Heart left ventricle (tissue), 16 donors: Measurements from ENCODE around the gene IRAG1. TPM values are rescaled to one million over a fixed set of nuclear protein-coding genes. Genes with fewer than 3 reads are reported as not detected.

ENCODE experiments used
- ATAC-seq, 4 donors: fragments of 200-7000 bp; cut with Tn5 transposase; one replicate each; pipeline ENCODE4 v1.9.1; 2020 to 2022; ENCODE audit warnings: moderate library complexity in 4 of 4, mild to moderate bottlenecking in 3 of 4, moderate number of reproducible peaks in 1 of 4
- DNase-seq, 5 donors: peaks; one replicate each; pipeline ENCODE4 v3.0.0-alpha.2; 2020
- H3K27ac ChIP-seq, 12 donors: fragments of 200-600 bp; sonication (generic) in 4 of 12; one replicate each; pipeline versions ENCODE4 v1.5.0 to v1.8.0; 2016 to 2022; ENCODE audit warnings: mild to moderate bottlenecking in 2 of 12
- H3K27me3 ChIP-seq, 9 donors: fragments of 200-600 bp; sonication (generic) in 2 of 9; one replicate each; pipeline versions ENCODE4 v1.5.1 to v1.8.0; 2016 to 2022; ENCODE audit warnings: mild to moderate bottlenecking in 3 of 9
- H3K36me3 ChIP-seq, 9 donors: fragments of 200-600 bp; sonication (generic) in 2 of 9; one replicate each; pipeline versions ENCODE4 v1.5.0 to v1.8.0; 2018 to 2022; ENCODE audit warnings: mild to moderate bottlenecking in 2 of 9
- H3K4me1 ChIP-seq, 12 donors: fragments of 200-600 bp; sonication (generic) in 4 of 12; one replicate each; pipeline versions ENCODE4 v1.5.0 to v1.8.0; 2016 to 2022; ENCODE audit warnings: mild to moderate bottlenecking in 3 of 12
- H3K4me3 ChIP-seq, 12 donors: fragments of 200-600 bp; sonication (generic) in 4 of 12; one replicate each; pipeline versions ENCODE4 v1.5.0 to v1.8.0; 2017 to 2022; ENCODE audit warnings: mild to moderate bottlenecking in 9 of 12, moderate library complexity in 4 of 12
- H3K9me3 ChIP-seq, 12 donors: fragments of 200-600 bp; sonication (generic) in 4 of 12; one replicate each; pipeline versions ENCODE4 v1.5.0 to v1.8.0; 2016 to 2022; ENCODE audit warnings: mild to moderate bottlenecking in 1 of 12
- CTCF ChIP-seq, 12 donors: fragments of 200-600 bp; sonication (generic) in 4 of 12; IDR thresholded peaks; one replicate each; pipeline versions ENCODE4 v1.5.0 to v1.8.0; 2018 to 2022; ENCODE audit warnings: antibody characterized with exemption in 12 of 12, mild to moderate bottlenecking in 5 of 12
- POLR2A ChIP-seq, 2 donors: fragments of 450-650 bp; IDR thresholded peaks; one replicate each; pipeline ENCODE4 v1.6.1; 2017; ENCODE audit warnings: antibody characterized with exemption in 2 of 2, mild to moderate bottlenecking in 2 of 2, moderate library complexity in 2 of 2
- WGBS, 4 donors: extraction: QIAGEN DNeasy Blood & Tissue Kit in 2 of 4; methylation state at CpG; one replicate each; pipeline versions ENCODE4 v1.1.5 to v1.1.7; 2013 to 2018; 5-methylcytosine and 5-hydroxymethylcytosine counted together
- intact Hi-C, 10 donors: fragments of 100-400 bp; cut with DNase I; formaldehyde crosslinking; loops; one replicate each; pipeline versions ENCODE4 v1.11.1 to v1.14.2; 2022
- polyA plus RNA-seq, 2 donors: library from polyadenylated mRNA; stranded (reverse); fragments of 200-250 nt; gene quantifications; one replicate each; pipeline ENCODE4 v1.2.3, GENCODE V29; 2013
- total RNA-seq, 9 donors: library from RNA; depleted of rRNA in 2 of 9; stranded (reverse); fragments of >200 nt in 2 of 9; fragmentation: NEBNext Ultra II Directional in 3 of 9; extraction: Animal tissue kit (Norgen Biotek cat#: 25700) in 3 of 9; gene quantifications; one replicate each; pipeline versions ENCODE4 v1.1.0 to v1.2.4, GENCODE V29; 2016 to 2023
- donor health status: ischemic (EF 13 %, LVEDD 7.1; RV severe dilation, severe dysfunction).
- donor health status: healthy with polysubstance abuse.
- donor health status: DM: no; HTN: yes; CAD: no.
- donor health status: DM: no; HTN: no; CAD: no.
- donor health status: ischemic (EF 25% LVEDD 6.9; RV normal size, moderate dysfunction).
- donor health status: ischemic (EF 25% LVEDD 5.7; RV mildly dilated, moderate dysfunction).
- donor health status: healthy.
- donor health status: DM: yes; HTN: yes; CAD: no.
- donor health status: ischemic (EF 35%, LVEDD 5.7; RV mildly dilated, moderate dysfunction).
- donor health status: nonischemic (EF 11% LVEDD 7.7; RV severe dilation, severe dysfunction).
- donor health status: DM: yes; HTN: yes; CAD: no.
- donor health status: PGD.
- donor health status: ischemic (EF 29% LVEDD 5.4; RV normal size, mild dysfunction).
- donor health status: nonischemic (EF 23%, LVEDD 6.1; RV moderate dilation, normal function).

Gene IRAG1
- total and polyA plus RNA-seq, 11 donors, result 3.0 to 10.6 (median 6.0) TPM

- WGBS, 4 donors, result 79 to 86% (median 84%) methylated on average over 3 of the region's 3 CpGs
- TF ChIP-seq CTCF (IDR thresholded peaks at IDR 0.05), result no peak
- no peak for TF ChIP-seq POLR2A (IDR thresholded peaks at IDR 0.05)
These were observed 14.6 kb upstream of the IRAG1 start for GRCh38 chr11:10708131-10708530.

GRCh38 chr11:10701982-10702381, 8.4 kb upstream of the IRAG1 start:
- TF ChIP-seq POLR2A (IDR thresholded peaks at IDR 0.05) (no peak), CTCF (IDR thresholded peaks at IDR 0.05) (no peak)
- ATAC-seq, result no peak

More at GRCh38 chr11:10708131-10708530, 14.6 kb upstream of the IRAG1 start:
- no peaks in the 10 kb centered on the region for H3K27me3 ChIP-seq
- H3K9me3 ChIP-seq, result no peaks in the 10 kb centered on the region
- no peaks in the 10 kb centered on the region for H3K36me3 ChIP-seq
- H3K4me3 ChIP-seq, result no peak overlapping the region
- no peak for ATAC-seq
- intact Hi-C loops, result no loop called here
- no peaks in the 10 kb centered on the region for H3K4me1 ChIP-seq
- no peak for DNase-seq
- no peak overlapping the region for H3K27ac ChIP-seq

GRCh38 chr11:10699072-10699471, 5.5 kb upstream of the IRAG1 start:
- Histone ChIP-seq H3K9me3 (no peaks in the 10 kb centered on the region), H3K27me3 (no peaks in the 10 kb centered on the region), H3K36me3 (no peaks in the 10 kb centered on the region), H3K27ac (no peak overlapping the region), H3K4me1 (peaks cover 0 to 28% (median 4%) of the 10 kb centered on the region in 12 donors), H3K4me3 (no peak overlapping the region)
- intact Hi-C loops, result loop anchor here in 1 of 10 donors (5.0 kb wide), 1 partner anchor 42 kb away; no protein-coding TSS in a partner anchor
- 90 to 99% (median 98%) methylated on average over 3 of the region's 3 CpGs for WGBS, 4 donors
- no peak for DNase-seq
- ATAC-seq, result no peak
- TF ChIP-seq CTCF (IDR thresholded peaks at IDR 0.05), result no peak
- no peak for TF ChIP-seq POLR2A (IDR thresholded peaks at IDR 0.05)

More at GRCh38 chr11:10701982-10702381, 8.4 kb upstream of the IRAG1 start:
- H3K9me3 ChIP-seq, result no peaks in the 10 kb centered on the region
- no peak for DNase-seq
- no peak overlapping the region for H3K27ac ChIP-seq
- intact Hi-C loops, result no loop called here
- no peak overlapping the region for H3K4me3 ChIP-seq
- peaks cover 0 to 9% (median 0%) of the 10 kb centered on the region in 12 donors for H3K4me1 ChIP-seq
- H3K36me3 ChIP-seq, result no peaks in the 10 kb centered on the region
- WGBS, 4 donors, result 89 to 95% (median 92%) methylated on average over 3 of the region's 3 CpGs
- H3K27me3 ChIP-seq, result no peaks in the 10 kb centered on the region

- Histone ChIP-seq H3K27ac (peak overlapping the region in 10 of 12 donors; percentile 6 to 84 (median 35)), H3K4me3 (no peak overlapping the region), H3K4me1 (peaks cover 0 to 35% (median 6%) of the 10 kb centered on the region in 12 donors), H3K36me3 (no peaks in the 10 kb centered on the region), H3K27me3 (no peaks in the 10 kb centered on the region), H3K9me3 (no peaks in the 10 kb centered on the region)
- ATAC-seq (no peak), DNase-seq (no peak)
- intact Hi-C loops, result loop anchor here in 1 of 10 donors (5.0 kb wide), 1 partner anchor 40 kb away; no protein-coding TSS in a partner anchor
- WGBS, 4 donors, result 40 to 71% (median 47%) methylated on average over 2 of the region's 2 CpGs
- TF ChIP-seq CTCF (IDR thresholded peaks at IDR 0.05) (no peak), POLR2A (IDR thresholded peaks at IDR 0.05) (no peak)
These were observed 3.7 kb upstream of the IRAG1 start for GRCh38 chr11:10697323-10697620.
